Activated T-cell treated with anti-CD3 and anti-CD28 coated beads, Interleukin-2, amount 50 U/mL, for 1 hour (primary cell): Measurements from ENCODE around the gene ADARB2.

Experiments
- DNase-seq: peaks from one replicate; pipeline ENCODE4 v3.0.0-alpha.2; 2020

Gene ADARB2

DNA sequence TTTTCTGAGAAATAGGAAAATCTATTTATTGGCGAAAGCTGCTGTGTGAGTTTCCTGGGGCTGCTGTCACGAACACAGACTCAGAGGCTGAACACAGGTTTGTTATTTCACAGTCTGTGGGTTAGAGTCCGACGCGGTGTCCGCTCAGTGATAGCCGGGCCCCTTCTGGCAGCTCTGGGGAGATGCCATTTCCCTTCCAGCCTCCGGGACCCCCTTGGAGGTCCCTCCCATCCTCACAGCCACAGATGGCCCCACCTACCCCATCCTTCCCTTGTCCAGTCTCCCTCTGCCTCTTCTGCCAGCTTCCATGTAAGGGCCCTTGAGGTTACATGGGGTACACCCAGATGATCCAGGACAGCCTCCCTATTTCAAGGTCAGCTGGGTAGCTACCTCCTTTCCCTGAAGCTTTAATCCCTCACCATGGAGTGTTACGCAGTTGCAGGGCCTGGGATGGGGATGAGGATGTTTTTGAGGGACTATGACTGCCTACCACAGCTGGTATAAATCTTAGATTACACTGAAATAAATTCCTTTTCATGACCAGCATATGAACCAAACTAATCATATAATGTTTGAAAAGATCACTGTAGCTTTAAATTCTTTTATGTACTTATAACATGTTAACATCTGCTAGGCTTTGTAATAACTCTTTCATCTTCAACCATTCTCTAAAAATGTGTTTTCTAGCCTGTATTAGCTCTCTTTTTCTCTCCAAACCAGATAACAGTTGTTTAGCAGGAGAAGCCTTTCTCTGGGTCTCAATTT is 582.6 kb downstream of the ADARB2 start:
- DNase-seq, result no peak

GRCh38 chr10:1153805-1154351 is 583.4 kb downstream of the ADARB2 start:
- DNase-seq, result no peak

DNA sequence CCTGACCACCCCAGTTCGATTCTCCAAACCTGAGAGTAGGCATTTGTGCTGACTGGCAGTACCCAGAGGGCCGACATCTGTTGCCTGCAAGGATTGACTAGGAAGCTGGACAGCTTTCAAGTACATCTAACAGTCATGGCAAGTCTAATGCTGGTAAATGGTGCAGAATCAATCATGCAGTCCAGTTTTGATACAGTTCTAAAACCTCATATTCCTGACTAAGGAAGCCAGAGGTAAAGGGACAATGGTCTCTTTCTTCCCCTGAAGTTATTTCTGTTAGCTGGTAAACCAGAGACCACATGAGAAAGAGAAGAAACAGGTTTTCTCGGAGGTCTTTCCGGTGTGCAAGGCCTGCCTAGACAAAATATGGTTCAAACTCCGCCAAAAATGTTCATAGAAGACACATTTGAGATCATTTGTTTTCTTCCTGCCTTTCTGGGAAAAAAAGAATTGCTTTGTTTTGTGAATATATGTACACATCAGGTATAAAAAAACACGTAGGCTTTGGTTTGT is 584.0 kb downstream of the ADARB2 start:
- DNase-seq, result no peak

DNA sequence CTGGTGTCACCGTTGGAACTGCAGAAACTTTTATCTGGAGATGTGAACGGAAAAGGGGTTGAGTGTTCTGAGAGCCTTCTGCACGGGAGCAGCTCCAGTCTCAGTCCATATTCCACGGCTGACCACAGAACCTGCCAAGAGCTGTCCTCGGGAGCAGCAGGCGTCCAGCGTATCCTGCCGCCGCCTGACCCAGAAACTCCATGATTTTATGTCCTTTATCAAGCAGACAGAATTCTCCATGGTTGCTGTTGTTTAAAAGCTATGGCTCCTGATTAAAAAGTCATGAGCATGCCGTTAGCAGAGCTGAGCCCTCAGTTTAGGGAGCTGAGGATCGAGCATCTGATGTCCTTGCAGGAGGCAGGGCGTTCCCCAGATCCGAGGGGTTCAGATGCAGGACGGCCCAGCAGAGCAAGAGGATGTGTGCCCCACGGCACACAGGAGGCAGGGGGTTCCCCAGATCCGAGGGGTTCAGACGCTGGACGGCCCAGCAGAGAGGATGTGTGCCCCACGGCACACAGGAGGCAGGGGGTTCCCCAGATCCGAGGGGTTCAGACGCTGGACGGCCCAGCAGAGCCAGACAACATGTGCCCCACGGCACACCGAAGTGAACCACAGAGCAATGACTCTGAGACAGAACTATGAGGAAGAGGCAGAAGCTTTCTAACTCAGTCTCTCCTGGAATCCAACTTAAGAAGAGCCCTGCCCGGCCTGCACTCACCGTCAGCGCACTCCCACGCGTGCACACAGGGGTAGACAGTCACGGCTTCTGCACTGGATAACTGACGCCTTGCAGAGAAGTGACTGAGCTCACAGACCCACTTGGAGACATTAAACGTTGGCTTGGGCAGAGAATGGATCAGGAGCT is 584.7 kb downstream of the ADARB2 start:
- no peak for DNase-seq

- DNase-seq, result no peak
Observed at GRCh38 chr10:1151076-1152033, 586.0 kb downstream of the ADARB2 start.

- DNase-seq, result no peak
Observed at GRCh38 chr10:1150638-1150955, 586.7 kb downstream of the ADARB2 start.

DNA sequence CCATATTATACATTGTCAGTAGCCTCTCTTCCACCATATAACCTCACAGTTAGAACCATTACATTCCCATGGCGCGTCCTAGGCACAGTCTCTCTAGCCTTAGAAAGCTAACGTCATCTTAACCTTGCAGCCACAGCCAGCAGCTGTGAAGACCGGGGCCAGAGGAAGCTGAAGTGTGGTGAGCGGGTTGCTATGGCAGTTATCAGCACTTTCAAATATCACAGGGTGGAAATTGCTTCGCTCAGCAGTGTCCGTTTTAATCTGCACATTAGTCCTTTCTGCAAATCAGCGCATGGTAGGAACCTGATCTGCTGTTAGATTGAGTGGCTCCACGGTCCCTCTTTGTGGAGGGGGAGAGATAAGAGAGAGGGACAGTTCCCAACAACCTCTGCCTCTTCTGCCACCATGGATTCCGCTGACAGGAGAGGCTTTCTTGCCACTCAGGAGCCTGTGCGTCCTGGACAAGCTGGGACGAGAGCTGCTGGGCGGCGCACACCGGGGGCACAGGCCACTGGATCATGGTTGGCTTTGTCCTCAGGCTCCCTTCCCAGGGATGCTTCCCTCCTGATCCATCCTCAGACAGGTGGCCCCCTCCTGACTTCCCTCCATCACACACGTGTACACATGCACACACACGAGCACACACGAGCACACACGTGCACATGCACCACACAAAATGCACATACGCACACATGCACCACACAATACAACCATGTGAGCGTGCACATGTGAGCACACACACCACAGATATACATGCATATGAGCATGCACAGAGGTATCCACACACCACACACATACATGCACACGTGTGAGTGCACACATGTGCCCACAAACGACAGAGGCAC is 587.3 kb downstream of the ADARB2 start:
- DNase-seq, result no peak

DNA sequence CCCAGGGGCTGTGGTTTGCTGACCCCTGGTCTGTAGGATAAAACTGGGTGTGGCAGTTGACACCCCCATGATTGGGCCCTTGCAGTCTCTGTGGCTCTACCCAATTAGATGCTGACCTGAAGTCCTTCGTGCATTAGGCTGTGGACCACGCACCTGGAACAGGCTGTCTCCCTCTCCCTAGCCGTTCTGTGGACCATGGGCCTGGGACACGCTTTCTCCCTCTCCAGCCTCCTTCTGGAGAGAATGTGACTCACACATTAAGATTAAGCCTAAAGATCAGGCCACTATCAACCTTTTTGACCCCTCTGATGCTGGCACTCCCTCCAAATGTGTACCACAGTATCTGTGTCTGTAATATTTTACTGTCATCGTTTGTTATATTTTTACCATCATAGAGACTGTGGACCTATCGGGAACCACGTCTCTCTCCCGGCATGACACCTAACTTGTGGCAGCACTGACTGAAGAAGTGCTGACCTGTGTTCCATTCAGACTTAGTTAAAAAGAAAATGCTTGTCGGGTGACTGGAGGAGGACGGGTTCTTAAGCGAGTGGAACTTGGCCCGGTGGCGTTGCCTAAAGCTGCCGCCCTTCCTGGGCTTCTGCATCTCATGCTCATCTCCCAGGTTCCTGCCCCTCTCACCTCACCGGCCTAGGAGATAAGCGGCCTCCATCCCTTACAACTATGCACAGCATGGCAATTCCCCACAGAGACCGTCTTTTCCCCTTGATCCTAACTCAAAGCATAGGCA is 588.3 kb downstream of the ADARB2 start:
- DNase-seq, result no peak

DNA sequence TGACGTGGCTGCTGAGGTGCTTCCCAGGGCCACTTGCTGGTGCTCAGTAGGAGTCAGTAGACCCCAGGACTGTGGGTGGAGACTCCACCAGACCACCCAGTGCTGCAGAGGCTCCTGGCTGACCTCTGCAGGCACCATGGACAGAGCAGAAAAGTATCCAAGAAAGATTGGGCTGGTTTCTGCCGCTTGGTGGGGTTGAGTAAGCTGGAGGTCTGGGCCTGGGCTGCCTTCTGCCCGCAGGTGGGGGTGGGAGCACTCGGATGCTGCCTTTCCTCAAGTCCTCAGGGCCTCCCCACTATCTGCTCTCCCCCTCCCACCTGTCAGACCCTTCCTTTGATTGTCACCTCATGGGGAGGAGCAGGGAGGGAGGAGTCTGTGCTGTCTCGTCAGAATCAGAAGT is 589.5 kb downstream of the ADARB2 start:
- no peak for DNase-seq

- DNase-seq, result no peak
Observed at GRCh38 chr10:1142596-1142995, 594.7 kb downstream of the ADARB2 start.

GRCh38 chr10:1141701-1142100 is 595.6 kb downstream of the ADARB2 start:
- DNase-seq, result no peak

DNA sequence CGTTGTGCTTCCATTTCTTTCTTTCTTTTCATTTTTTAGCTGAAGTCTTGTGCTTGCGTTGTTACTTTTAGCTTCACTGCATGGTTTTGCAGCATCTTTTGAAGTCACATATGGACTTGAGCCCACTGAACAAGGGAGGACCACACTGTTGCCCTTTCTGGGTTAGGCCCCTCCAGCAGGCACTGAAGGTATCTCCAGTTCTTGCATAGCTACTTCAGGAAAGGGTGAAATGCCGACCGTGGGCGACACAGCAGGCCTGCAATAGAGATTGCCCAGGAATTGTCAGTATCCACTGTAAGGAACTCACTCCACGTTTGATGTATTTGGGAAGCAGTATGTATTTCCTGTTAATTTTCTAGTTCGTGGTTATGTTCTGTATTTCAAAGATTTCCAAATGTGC is 596.1 kb downstream of the ADARB2 start:
- DNase-seq, result no peak

DNA sequence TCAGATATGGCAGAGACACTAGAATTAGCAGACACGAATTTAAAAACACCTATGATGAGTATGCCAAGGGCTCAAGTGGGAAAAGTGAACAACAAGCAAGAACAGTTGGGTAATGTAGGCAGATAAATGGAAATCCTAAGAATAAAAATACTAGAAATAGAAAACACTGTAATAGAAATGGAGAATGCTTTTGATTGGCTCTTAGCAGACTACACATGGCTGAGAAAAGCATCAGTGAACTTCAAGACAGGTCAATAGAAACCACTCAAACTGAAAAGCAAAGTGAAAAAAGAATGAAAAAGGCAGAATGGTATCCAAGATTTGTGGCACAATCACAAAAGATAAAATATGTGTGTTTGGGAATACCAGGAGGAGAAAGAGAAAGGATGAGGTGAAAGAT is 598.8 kb downstream of the ADARB2 start:
- DNase-seq, result no peak

DNA sequence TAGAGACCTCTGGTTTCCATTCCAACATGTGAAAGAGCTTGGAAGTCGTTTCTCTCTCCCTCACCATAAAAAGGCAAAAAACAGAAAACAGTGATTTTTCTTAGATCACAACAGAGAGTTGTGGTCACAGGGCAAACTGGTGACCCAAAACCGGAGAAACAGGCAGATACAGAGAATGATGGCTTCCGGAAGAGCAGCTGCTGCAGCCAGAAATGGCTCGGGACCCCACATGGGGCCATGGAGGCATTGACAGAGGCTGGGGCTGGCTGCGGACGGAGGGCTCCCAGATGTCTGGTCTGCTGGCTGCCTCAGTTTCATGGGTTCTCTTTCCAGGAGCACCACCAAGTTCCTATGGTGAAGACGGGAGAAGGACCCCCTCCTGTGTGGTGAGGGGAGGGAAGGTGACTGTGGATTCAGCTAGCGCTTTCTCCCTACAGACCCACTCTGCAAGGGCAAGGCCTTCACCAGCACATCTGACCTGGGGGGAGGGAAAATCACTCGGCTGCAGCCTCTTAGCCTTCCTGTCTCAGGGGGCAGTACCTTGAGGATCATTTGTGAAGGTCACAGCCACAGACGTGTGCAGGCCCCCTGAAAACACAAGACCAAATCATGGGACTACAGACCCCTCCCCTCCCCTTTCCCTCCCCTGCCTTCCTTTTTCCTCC is 599.7 kb downstream of the ADARB2 start:
- no peak for DNase-seq

GRCh38 chr10:1136268-1136667 is 601.1 kb downstream of the ADARB2 start:
- DNase-seq, result no peak

- DNase-seq, result no peak
Observed at GRCh38 chr10:1134156-1134555, 603.2 kb downstream of the ADARB2 start.

DNA sequence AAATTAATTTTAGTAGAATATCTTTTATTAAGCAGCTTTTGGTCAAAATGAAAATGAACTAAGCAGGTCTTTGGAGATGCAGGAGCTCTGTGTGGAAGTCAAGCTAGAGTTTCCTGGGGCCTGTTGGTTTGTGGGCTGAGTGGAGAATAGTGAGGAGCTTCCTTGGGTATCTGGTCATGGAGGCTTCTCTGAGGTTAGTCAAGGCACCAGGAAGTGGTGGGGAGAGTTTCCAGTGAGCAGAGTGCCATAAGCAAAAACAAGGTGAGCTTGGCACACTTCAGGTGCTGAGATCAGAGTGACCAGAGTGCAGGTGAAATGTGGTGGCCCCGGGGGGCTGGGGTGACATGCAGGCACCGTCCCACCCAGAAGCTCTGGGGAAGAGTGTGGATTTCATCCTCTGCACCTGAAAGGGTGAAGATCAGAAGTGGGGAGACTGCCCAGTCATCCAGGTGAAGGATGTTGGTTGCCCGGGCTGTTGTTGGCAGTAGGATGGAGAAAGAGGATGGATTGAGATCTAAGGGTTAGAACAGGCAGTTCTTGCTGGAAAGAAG is 603.8 kb downstream of the ADARB2 start:
- no peak for DNase-seq

DNA sequence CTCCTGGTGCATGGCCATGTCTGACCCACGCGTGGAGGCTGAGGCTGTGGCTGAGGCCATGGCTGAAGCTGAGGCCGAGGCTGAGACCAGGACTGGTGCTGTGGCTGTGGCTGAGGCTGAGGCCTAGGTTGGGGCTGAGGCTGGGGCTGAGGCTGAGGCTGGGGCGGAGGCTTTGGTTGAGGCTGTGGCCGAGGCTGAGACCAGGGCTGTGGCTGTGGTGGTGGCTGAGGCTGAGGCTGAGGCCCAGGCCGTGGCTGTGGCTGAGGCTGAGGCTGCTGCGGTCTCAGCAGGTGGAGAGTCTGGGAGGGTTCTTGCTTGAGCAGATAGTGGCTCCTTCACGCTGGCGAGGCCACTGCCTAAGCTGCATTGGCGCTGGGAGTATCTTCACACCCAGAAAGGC is 604.7 kb downstream of the ADARB2 start:
- DNase-seq, result no peak

GRCh38 chr10:1130995-1131790 is 606.1 kb downstream of the ADARB2 start:
- no peak for DNase-seq
